Effector memory CD4-positive, alpha-beta T cell (primary cell): Measurements from ENCODE around the gene USP11.
"Not testable (repeated sequence)": the region's sequence is repeated elsewhere in the genome, so short reads cannot be mapped to it uniquely, and the experiment has no call there.

Experiments used
- DNase-seq, 3 donors: peaks; one replicate each; pipeline ENCODE4 v3.0.0-alpha.2; 2020
- H3K27ac ChIP-seq: 2 replicates; pipeline ENCODE4 v1.7.0; 2013; ENCODE audit warnings: mild to moderate bottlenecking, low read length, moderate library complexity; ENCODE audit not compliant: insufficient read depth, poor library complexity, severe bottlenecking
- H3K27me3 ChIP-seq: replicated peaks from 2 replicates; pipeline ENCODE4 v1.7.0; 2013; ENCODE audit warnings: mild to moderate bottlenecking, low read length; ENCODE audit not compliant: insufficient read depth, control insufficient read depth, poor library complexity, severe bottlenecking
- H3K36me3 ChIP-seq: 2 replicates; pipeline ENCODE4 v1.7.0; 2013; ENCODE audit warnings: mild to moderate bottlenecking, low read length, moderate library complexity; ENCODE audit not compliant: control insufficient read depth, insufficient read depth
- H3K4me1 ChIP-seq: 2 replicates; pipeline ENCODE4 v1.7.0; 2013; ENCODE audit warnings: low read length, mild to moderate bottlenecking; ENCODE audit not compliant: control insufficient read depth, insufficient read depth, poor library complexity, severe bottlenecking
- H3K4me3 ChIP-seq: 2 replicates; pipeline ENCODE4 v1.7.0; 2013; ENCODE audit warnings: low read length, low read depth, mild to moderate bottlenecking; ENCODE audit not compliant: insufficient read depth, poor library complexity, severe bottlenecking
- H3K9me3 ChIP-seq: 2 replicates; pipeline ENCODE4 v1.7.0; 2013; ENCODE audit warnings: mild to moderate bottlenecking, low read length, moderate library complexity; ENCODE audit not compliant: control insufficient read depth

The USP11 gene

GRCh38 chrX:47266643-47267042 lies 33.8 kb downstream of the USP11 start:
- Histone ChIP-seq H3K9me3 (no peaks in the 10 kb centered on the region), H3K36me3 (no peaks in the 10 kb centered on the region), H3K27me3 (no peaks in the 10 kb centered on the region), H3K4me1 (no peaks in the 10 kb centered on the region), H3K27ac (no peak overlapping the region), H3K4me3 (no peak overlapping the region)
- no peak for DNase-seq

GRCh38 chrX:47272013-47272408 lies 39.2 kb downstream of the USP11 start:
- Histone ChIP-seq H3K9me3 (no peaks in the 10 kb centered on the region), H3K36me3 (no peaks in the 10 kb centered on the region), H3K4me1 (no peaks in the 10 kb centered on the region), H3K27me3 (no peaks in the 10 kb centered on the region), H3K4me3 (no peak overlapping the region), H3K27ac (no peak overlapping the region)
- no peak for DNase-seq

GRCh38 chrX:47273011-47273730 lies 40.4 kb downstream of the USP11 start:
- Histone ChIP-seq H3K9me3 (no peaks in the 10 kb centered on the region), H3K36me3 (no peaks in the 10 kb centered on the region), H3K4me3 (no peak overlapping the region), H3K27ac (no peak overlapping the region), H3K4me1 (no peaks in the 10 kb centered on the region), H3K27me3 (no peaks in the 10 kb centered on the region)
- DNase-seq = no peak

GRCh38 chrX:47278691-47279090 lies 45.9 kb downstream of the USP11 start:
- Histone ChIP-seq H3K4me3 (no peak overlapping the region), H3K36me3 (no peaks in the 10 kb centered on the region), H3K4me1 (no peaks in the 10 kb centered on the region), H3K27ac (no peak overlapping the region), H3K27me3 (no peaks in the 10 kb centered on the region), H3K9me3 (no peaks in the 10 kb centered on the region)
- DNase-seq = no peak

- DNase-seq = no peak
- no peaks in the 10 kb centered on the region for H3K27me3 ChIP-seq
- H3K9me3 ChIP-seq = no peaks in the 10 kb centered on the region
- no peak overlapping the region for H3K27ac ChIP-seq
- H3K4me3 ChIP-seq = no peak overlapping the region
- H3K36me3 ChIP-seq = no peaks in the 10 kb centered on the region
- no peaks in the 10 kb centered on the region for H3K4me1 ChIP-seq
These were observed 50.4 kb downstream of the USP11 start for GRCh38 chrX:47283015-47283771.

GRCh38 chrX:47284616-47285015 lies 51.8 kb downstream of the USP11 start:
- DNase-seq, H3K27ac ChIP-seq, H3K9me3 ChIP-seq, H3K4me1 ChIP-seq, H3K27me3 ChIP-seq, H3K4me3 ChIP-seq, H3K36me3 ChIP-seq: not testable (repeated sequence)

GRCh38 chrX:47285836-47286320 lies 53.1 kb downstream of the USP11 start:
- H3K27ac ChIP-seq = no peak overlapping the region
- no peak for DNase-seq

GRCh38 chrX:47293106-47293505 lies 60.3 kb downstream of the USP11 start:
- Histone ChIP-seq H3K27me3 (no peaks in the 10 kb centered on the region), H3K4me1 (no peaks in the 10 kb centered on the region), H3K4me3 (no peak overlapping the region), H3K27ac (no peak overlapping the region), H3K36me3 (no peaks in the 10 kb centered on the region), H3K9me3 (no peaks in the 10 kb centered on the region)
- DNase-seq = no peak

More at GRCh38 chrX:47285836-47286320, 53.1 kb downstream of the USP11 start:
- Histone ChIP-seq H3K4me3 (no peak overlapping the region), H3K36me3 (no peaks in the 10 kb centered on the region), H3K4me1 (no peaks in the 10 kb centered on the region), H3K27me3 (no peaks in the 10 kb centered on the region), H3K9me3 (no peaks in the 10 kb centered on the region)

GRCh38 chrX:47296766-47297365 lies 64.1 kb downstream of the USP11 start:
- no peak for DNase-seq
- Histone ChIP-seq H3K27ac (no peak overlapping the region), H3K9me3 (no peaks in the 10 kb centered on the region)

GRCh38 chrX:47297874-47298273 lies 65.1 kb downstream of the USP11 start:
- H3K9me3 ChIP-seq = no peaks in the 10 kb centered on the region
- no peaks in the 10 kb centered on the region for H3K27me3 ChIP-seq
- no peak overlapping the region for H3K27ac ChIP-seq
- H3K4me1 ChIP-seq = no peaks in the 10 kb centered on the region
- H3K4me3 ChIP-seq = no peak overlapping the region
- H3K36me3 ChIP-seq = no peaks in the 10 kb centered on the region
- no peak for DNase-seq

More at GRCh38 chrX:47296766-47297365, 64.1 kb downstream of the USP11 start:
- Histone ChIP-seq H3K36me3 (no peaks in the 10 kb centered on the region), H3K27me3 (no peaks in the 10 kb centered on the region), H3K4me3 (no peak overlapping the region), H3K4me1 (no peaks in the 10 kb centered on the region)
